Subcutaneous adipose tissue (tissue), 4 donors: ENCODE data around the gene KRT1. TPM values are rescaled to one million over a fixed set of nuclear protein-coding genes. Genes with fewer than 3 reads are reported as not detected.

Experiments used
- total RNA-seq, 4 donors: library from RNA; depleted of rRNA; stranded (reverse); fragments of >200 nt; gene quantifications; one replicate each; pipeline ENCODE4 v1.1.0, GENCODE V29; 2016
- TF ChIP-seq, protein P1 (sequence below): fragments of 450-650 bp; IDR thresholded peaks from one replicate; pipeline ENCODE4 v1.5.1; 2016; ENCODE audit warnings: low read depth, mild to moderate bottlenecking, control low read depth, antibody characterized with exemption, moderate library complexity

KRT1 gene
- total RNA-seq, 4 donors from 2014 or later, result 0.38 TPM; not detected in 3

DNA sequence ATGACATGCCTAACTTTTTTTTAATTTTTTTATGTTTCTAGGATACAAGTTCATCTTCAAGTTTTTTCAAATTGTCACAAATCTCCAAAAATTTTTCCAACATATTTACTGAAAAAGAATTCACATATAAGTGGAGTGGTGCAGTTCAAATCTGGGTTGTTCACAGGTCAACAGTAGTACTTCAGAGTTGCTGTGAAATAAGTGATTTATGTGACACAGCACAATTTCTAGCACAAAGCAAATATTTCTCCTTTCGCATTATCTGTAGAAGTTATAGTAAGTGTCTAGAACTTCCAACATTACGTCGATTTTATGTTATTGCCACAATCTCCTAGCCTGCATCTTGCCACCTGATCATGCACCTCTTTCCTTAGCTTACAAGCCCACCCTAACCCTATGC, 18.5 kb downstream of the KRT1 start:
- TF ChIP-seq, protein P1, sequence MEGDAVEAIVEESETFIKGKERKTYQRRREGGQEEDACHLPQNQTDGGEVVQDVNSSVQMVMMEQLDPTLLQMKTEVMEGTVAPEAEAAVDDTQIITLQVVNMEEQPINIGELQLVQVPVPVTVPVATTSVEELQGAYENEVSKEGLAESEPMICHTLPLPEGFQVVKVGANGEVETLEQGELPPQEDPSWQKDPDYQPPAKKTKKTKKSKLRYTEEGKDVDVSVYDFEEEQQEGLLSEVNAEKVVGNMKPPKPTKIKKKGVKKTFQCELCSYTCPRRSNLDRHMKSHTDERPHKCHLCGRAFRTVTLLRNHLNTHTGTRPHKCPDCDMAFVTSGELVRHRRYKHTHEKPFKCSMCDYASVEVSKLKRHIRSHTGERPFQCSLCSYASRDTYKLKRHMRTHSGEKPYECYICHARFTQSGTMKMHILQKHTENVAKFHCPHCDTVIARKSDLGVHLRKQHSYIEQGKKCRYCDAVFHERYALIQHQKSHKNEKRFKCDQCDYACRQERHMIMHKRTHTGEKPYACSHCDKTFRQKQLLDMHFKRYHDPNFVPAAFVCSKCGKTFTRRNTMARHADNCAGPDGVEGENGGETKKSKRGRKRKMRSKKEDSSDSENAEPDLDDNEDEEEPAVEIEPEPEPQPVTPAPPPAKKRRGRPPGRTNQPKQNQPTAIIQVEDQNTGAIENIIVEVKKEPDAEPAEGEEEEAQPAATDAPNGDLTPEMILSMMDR, result no peak

DNA sequence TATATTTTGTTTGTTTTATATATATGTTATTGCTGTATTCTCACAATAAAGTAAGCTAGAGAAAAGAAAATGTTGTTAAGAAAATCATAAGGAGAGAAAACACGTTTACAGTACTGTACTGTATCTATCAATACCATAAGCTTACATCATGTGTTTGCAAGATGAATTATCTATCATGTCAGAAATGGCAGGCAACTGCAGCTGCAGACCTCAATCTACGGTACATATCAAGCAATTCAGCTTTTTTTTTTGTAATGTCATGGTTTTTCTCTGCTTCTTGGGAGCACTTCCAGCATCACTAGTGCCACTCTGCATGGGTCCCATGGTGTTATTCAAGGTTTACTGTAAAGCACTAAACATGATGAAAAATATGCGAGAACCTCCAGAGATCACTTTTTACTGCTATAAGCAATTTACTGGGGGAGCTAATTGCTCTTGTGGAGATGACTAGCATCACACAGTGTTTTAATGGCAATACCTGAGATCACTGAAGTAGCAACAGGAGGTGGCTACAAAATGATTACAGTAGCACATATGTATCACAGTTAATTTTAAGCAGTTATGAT, 19.2 kb downstream of the KRT1 start:
- TF ChIP-seq, protein P1, result no peak

GRCh38 chr12:52659951-52660350, 20.3 kb downstream of the KRT1 start:
- TF ChIP-seq, protein P1, result no peak

DNA sequence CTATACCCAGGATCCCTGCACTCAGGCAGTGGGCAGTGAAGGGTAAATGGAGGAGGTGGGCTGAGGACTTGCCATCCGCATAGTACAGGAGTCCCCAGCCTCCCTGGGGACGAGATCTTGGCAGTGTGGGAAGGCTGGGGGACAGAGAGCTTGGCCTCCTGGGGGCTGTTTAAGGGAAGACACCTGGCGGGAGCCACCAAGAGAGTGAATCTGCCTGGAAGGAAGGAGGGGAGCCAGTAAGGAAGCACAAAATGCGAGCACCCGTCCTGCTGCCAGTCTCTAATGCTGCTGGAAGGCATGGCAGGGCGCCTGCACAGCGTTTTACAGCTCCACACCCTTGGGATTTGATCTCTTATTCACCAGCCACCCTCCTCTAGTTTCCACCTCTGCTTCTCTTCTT, 20.8 kb downstream of the KRT1 start:
- TF ChIP-seq, protein P1, result no peak

- TF ChIP-seq, protein P1, result no peak
Observed at GRCh38 chr12:52658196-52658595, 22.0 kb downstream of the KRT1 start.

GRCh38 chr12:52657250-52657902, 22.8 kb downstream of the KRT1 start:
- TF ChIP-seq, protein P1, result no peak

DNA sequence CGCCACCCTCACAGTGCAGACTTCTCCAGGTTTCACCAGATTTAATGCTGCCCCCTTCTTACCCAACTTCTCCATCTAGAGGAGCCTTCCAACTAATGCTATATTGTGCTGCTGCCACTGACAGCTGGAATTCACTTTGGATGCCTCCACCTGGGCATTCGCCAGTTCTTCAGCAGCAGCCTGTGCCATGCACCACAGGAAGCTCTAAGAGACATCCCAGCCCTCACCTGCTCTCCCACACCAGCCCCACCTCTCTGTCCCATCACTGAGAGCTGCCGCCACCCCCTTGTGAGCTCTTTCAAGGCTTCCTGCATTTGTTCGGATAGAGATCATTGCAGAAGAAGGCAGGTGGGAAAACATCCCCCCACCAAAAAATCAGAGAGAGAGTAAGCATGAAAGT, 23.6 kb downstream of the KRT1 start:
- TF ChIP-seq, protein P1, result no peak
